A549 treated with AZD9567 at 1 μM for 4 hours (cell line): ENCODE measurements around the gene PTP4A1. TPM values are rescaled to one million over a fixed set of nuclear protein-coding genes. Genes with fewer than 3 reads are reported as not detected.

Source experiments
- total RNA-seq: library from RNA; stranded (reverse); fragments of 200-300 nt; extraction: Qiagen RNA extraction; gene quantifications from 5 replicates; pipeline ENCODE4 v1.2.3, GENCODE V29; 2022; ENCODE audit not compliant: insufficient read depth

PTP4A1 gene
- 82.6 to 109 TPM (median 87.9 TPM) in 5 replicates for total RNA-seq

GRCh38 chr6:63572044-63572746 is at the start of gene PTP4A1, which contains the start of gene LOC128125822:
PTP4A1 (plus strand) TSS chr6:63572480; CDS start chr6:63576881, 4,401 bp downstream.
LOC128125822 (plus strand) TSS chr6:63572480.

Other genes starting within 250 kb of the PTP4A1 start
- gene PHF3, start 63.3 kb downstream of the PTP4A1 start, total RNA-seq, result 8.3 to 22.8 TPM (median 9.9 TPM) in 5 replicates